ACC112 (cell line): Measurements from ENCODE around the gene TNNI3K.

Experiments
- H2AFZ ChIP-seq: fragments of 200-600 bp; sonication (generic); one replicate; pipeline ENCODE4 v1.6.0; 2017; ENCODE audit warnings: antibody characterized with exemption, low read length; ENCODE audit not compliant: unreplicated experiment
- H3K27ac ChIP-seq: fragments of 200-600 bp; sonication (generic); 2 replicates; pipeline ENCODE4 v1.5.1; 2014; ENCODE audit warnings: low read depth, mild to moderate bottlenecking, antibody characterized with exemption, low read length, moderate library complexity
- H3K27me3 ChIP-seq: fragments of 200-600 bp; sonication (generic); 2 replicates; pipeline ENCODE4 v1.6.1; 2014; ENCODE audit warnings: mild to moderate bottlenecking, antibody characterized with exemption, low read length, moderate library complexity, mixed read lengths; ENCODE audit not compliant: insufficient read depth
- H3K36me3 ChIP-seq: fragments of 200-600 bp; sonication (generic); 2 replicates; pipeline ENCODE4 v1.6.1; 2016; ENCODE audit warnings: mild to moderate bottlenecking, antibody characterized with exemption, low read length, moderate library complexity, mixed read lengths; ENCODE audit not compliant: insufficient read depth
- H3K4me1 ChIP-seq: fragments of 200-600 bp; sonication (generic); one replicate; pipeline ENCODE4 v1.6.1; 2016; ENCODE audit warnings: low read length, mixed read lengths; ENCODE audit not compliant: insufficient read depth, unreplicated experiment, control insufficient read depth
- H3K4me3 ChIP-seq: fragments of 200-600 bp; sonication (generic); 2 replicates; pipeline ENCODE4 v1.5.1; 2014; ENCODE audit warnings: mild to moderate bottlenecking, low read depth, low read length
- H3K79me2 ChIP-seq: fragments of 200-600 bp; sonication (generic); one replicate; pipeline ENCODE4 v1.6.0; 2016; ENCODE audit warnings: low read length; ENCODE audit not compliant: control insufficient read depth, unreplicated experiment, insufficient read depth

TNNI3K gene

DNA sequence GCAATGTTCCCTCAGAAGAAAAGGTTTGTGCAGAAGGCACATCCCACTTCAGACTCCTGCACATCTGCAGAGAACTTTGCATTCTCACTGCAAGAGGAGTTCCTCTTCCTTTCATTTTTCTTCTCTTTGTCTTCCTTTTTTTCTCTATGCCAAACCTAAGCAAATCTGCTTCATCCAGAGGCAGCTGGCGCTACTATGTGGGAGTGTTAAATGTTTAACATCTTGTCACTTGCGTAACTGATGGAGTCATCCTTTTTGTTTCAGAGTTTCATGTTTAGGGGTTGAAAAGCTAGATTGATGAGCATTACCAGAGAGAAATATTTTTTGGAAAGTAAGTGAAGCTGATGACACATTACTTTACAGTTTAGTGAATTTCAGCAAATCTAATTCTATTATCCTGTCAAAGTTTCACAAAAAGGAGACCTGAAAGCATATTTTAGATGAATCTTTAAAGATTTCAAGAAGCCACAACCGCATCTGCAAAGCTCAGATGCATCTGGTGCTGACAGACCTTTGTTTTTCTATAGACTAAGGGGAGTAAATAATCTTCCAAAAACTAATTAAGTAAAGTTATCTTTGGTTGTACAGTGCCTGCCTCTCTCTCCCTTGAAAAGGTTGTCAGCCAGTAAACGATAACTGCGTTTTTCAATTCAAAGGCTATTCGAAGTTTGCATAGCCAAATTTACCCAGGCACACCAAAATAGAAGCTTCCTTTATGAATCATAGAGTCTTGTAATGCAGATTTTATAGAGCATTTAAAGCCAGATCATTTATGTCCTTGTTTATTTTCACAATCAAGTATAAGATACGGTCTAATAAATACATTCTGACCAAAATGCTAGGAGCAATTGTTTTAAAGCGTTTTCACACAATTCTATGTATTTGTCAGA, 278.5 kb downstream of the TNNI3K start:
- H3K4me3 ChIP-seq = no peak overlapping the region
- no peaks in the 10 kb centered on the region for H3K4me1 ChIP-seq
- H3K36me3 ChIP-seq = no peaks in the 10 kb centered on the region

DNA sequence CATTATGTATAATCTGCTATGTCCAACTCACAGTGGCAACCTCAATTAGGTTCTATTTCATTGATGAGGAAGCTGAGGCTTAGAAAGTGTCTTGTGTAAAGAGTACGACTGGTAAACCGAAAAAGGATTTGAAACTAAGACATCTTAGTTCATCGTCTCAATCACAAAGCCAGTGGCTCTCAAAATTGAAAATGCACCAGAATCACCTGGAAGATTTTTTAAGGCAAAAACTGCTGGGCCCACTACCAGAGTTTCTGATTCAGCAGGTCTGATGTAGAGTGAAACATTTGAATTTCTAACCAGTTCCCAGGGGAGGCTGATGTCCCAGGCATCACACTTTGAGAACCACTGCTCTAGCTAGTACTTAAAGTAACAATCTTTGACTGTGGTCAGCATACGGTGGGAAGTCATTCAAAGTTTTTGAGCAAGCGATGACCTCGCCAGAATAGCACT, 282.4 kb downstream of the TNNI3K start:
- Histone ChIP-seq H3K27me3 (peaks cover 1% of the 10 kb centered on the region), H2AFZ (no peak overlapping the region), H3K4me3 (no peak overlapping the region), H3K4me1 (no peaks in the 10 kb centered on the region), H3K79me2 (no peaks in the 10 kb centered on the region), H3K36me3 (no peaks in the 10 kb centered on the region), H3K27ac (no peak overlapping the region)

More for the DNA sequence above, 278.5 kb downstream of the TNNI3K start:
- H3K79me2 ChIP-seq = no peaks in the 10 kb centered on the region
- H3K27me3 ChIP-seq = peaks cover 8% of the 10 kb centered on the region
- no peak overlapping the region for H2AFZ ChIP-seq
- H3K27ac ChIP-seq = no peak overlapping the region

- H2AFZ ChIP-seq = no peak overlapping the region
- H3K79me2 ChIP-seq = no peaks in the 10 kb centered on the region
- no peaks in the 10 kb centered on the region for H3K36me3 ChIP-seq
- H3K27me3 ChIP-seq = no peaks in the 10 kb centered on the region
- H3K4me3 ChIP-seq = no peak overlapping the region
- H3K27ac ChIP-seq = no peak overlapping the region
- H3K4me1 ChIP-seq = no peaks in the 10 kb centered on the region
Observed at GRCh38 chr1:74522148-74522547, 287.0 kb downstream of the TNNI3K start.

GRCh38 chr1:74523873-74524480, 288.8 kb downstream of the TNNI3K start:
- Histone ChIP-seq H3K27ac (no peak overlapping the region), H2AFZ (no peak overlapping the region), H3K27me3 (no peaks in the 10 kb centered on the region), H3K79me2 (no peaks in the 10 kb centered on the region), H3K4me3 (no peak overlapping the region), H3K4me1 (no peaks in the 10 kb centered on the region), H3K36me3 (no peaks in the 10 kb centered on the region)

- H3K27me3 ChIP-seq = no peaks in the 10 kb centered on the region
- H3K27ac ChIP-seq = no peak overlapping the region
- H3K79me2 ChIP-seq = no peaks in the 10 kb centered on the region
- H3K36me3 ChIP-seq = no peaks in the 10 kb centered on the region
- no peak overlapping the region for H3K4me3 ChIP-seq
- no peak overlapping the region for H2AFZ ChIP-seq
- no peaks in the 10 kb centered on the region for H3K4me1 ChIP-seq
Observed at GRCh38 chr1:74526708-74527107, 291.5 kb downstream of the TNNI3K start.

- H3K4me1 ChIP-seq = no peaks in the 10 kb centered on the region
- H3K79me2 ChIP-seq = no peaks in the 10 kb centered on the region
- H3K36me3 ChIP-seq = no peaks in the 10 kb centered on the region
- H2AFZ ChIP-seq = no peak overlapping the region
- no peak overlapping the region for H3K4me3 ChIP-seq
- H3K27me3 ChIP-seq = no peaks in the 10 kb centered on the region
- no peak overlapping the region for H3K27ac ChIP-seq
Observed at GRCh38 chr1:74528123-74528522, 292.9 kb downstream of the TNNI3K start.

DNA sequence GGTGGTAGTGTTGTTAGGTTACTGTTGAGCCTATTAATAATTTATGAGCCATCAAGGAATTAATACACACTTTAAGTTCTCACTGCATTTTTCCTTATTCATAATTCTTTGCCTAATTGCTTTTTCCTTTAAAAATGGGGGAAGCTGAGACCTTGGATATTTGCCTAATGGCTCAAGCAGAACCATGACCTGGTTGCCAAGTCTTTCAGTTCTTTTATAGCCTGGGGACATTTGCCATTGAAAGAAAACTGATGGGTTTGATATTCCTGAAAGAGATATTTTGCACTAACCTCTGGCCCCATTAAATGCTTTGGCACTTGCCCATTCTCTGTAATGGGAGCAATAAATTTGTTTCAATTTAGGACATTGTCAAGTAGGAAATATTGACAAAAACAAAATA, 295.7 kb downstream of the TNNI3K start:
- Histone ChIP-seq H3K4me1 (no peaks in the 10 kb centered on the region), H3K79me2 (no peaks in the 10 kb centered on the region), H3K36me3 (no peaks in the 10 kb centered on the region), H2AFZ (no peak overlapping the region), H3K4me3 (no peak overlapping the region), H3K27ac (no peak overlapping the region), H3K27me3 (no peaks in the 10 kb centered on the region)

DNA sequence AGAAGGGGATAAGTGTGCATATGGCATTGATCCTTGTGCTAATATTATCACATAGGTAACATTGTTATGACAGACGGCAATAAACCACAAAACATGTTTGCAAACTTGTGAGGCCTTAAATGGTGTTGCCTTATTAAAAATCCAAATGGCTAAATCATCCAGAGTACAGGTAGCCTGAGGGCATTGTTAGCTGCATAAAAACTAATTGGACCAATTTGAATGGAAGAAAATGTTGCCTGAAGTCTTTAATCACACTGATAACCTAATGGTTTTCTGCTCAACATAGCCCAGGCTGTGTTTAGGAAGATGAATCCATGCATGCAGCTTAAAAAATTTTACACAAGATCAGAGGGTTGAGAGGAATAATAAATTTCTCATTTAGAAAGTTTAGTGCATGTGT, 296.6 kb downstream of the TNNI3K start:
- H3K4me3 ChIP-seq = no peak overlapping the region
- H3K36me3 ChIP-seq = no peaks in the 10 kb centered on the region
- H2AFZ ChIP-seq = no peak overlapping the region
- no peaks in the 10 kb centered on the region for H3K27me3 ChIP-seq
- no peaks in the 10 kb centered on the region for H3K79me2 ChIP-seq
- no peak overlapping the region for H3K27ac ChIP-seq
- H3K4me1 ChIP-seq = no peaks in the 10 kb centered on the region

GRCh38 chr1:74534241-74534640, 299.1 kb downstream of the TNNI3K start:
- Histone ChIP-seq H3K4me3 (no peak overlapping the region), H3K36me3 (no peaks in the 10 kb centered on the region), H3K79me2 (no peaks in the 10 kb centered on the region)

GRCh38 chr1:74545821-74546220, 310.6 kb downstream of the TNNI3K start:
- Histone ChIP-seq H3K4me1 (no peaks in the 10 kb centered on the region), H3K27ac (no peak overlapping the region), H3K36me3 (no peaks in the 10 kb centered on the region), H3K27me3 (no peaks in the 10 kb centered on the region; the same call in 1 of the 2 replicates), H3K79me2 (no peaks in the 10 kb centered on the region), H2AFZ (no peak overlapping the region), H3K4me3 (no peak overlapping the region)

More at GRCh38 chr1:74534241-74534640, 299.1 kb downstream of the TNNI3K start:
- no peak overlapping the region for H3K27ac ChIP-seq
- no peaks in the 10 kb centered on the region for H3K27me3 ChIP-seq
- no peaks in the 10 kb centered on the region for H3K4me1 ChIP-seq
- no peak overlapping the region for H2AFZ ChIP-seq
